Measurements from ENCODE around the gene MUC22.
"Not testable (repeated sequence)": the region's sequence is repeated elsewhere in the genome, so short reads cannot be mapped to it uniquely, and the experiment has no call there.

Gene MUC22

DNA sequence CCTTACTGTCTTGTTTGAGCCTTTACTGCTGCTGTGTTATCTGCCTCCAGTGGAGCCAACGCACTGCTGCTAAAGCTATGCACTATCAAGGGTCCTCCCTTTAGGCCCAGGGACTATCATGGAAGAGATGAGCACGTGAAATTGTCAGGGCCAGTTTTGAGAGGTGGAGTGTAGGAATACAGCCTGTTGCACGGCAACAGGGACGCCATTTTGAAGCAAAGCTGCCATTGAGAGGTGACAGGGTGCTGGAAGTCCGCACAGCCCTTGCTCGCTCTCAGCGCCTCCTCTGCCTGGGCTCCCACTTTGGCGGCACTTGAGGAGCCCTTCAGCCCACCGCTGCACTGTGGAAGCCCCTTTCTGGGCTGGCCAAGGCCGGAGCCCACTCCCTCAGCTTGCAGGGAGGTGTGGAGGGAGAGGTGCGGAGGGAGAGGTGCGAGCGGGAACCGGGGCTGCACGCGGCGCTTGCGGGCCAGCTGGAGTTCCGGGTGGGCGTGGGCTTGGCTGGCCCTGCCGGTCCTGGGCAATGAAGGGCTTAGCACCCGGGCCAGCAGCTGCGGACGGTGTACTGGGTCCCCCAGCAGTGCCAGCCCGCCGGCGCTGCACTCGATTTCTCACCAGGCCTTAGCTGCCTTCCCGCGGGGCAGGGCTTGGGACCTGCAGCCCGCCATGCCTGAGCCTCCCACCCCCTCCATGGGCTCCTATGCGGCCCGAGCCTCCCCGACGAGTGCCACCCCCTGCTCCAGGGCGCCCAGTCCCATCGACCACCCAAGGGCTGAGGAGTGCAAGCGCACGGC is 10.0 kb upstream of the MUC22 start:
- not testable (repeated sequence) for DNase-seq

DNA sequence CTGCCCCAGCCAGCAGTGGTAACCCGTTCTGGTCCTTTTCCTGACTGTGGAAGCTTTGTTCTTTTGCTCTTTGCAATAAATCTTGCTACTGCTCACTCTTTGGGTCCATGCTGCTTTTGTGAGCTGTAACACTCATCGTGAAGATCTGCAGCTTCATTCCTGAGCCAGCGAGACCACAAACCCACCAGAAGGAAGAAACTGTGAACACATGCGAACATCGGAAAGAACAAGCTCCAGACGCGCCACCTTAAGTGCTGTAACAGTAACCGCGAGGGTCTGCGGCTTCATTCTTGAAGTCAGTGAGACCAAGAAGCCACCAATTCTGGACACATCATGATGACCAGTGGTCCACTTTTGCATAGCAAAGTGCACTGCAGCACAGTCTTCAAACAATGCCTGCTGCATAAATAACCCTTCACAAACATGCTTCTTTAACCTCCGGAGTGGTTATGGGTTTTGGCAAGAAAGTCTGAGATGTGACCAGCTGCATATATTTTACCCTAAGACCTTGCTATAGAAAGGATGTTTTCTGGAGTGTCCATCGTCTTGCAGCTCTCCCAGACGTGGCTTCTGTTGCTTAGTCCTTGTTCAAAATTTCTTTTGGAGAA is 8.9 kb upstream of the MUC22 start:
- DNase-seq, result no peak

DNA sequence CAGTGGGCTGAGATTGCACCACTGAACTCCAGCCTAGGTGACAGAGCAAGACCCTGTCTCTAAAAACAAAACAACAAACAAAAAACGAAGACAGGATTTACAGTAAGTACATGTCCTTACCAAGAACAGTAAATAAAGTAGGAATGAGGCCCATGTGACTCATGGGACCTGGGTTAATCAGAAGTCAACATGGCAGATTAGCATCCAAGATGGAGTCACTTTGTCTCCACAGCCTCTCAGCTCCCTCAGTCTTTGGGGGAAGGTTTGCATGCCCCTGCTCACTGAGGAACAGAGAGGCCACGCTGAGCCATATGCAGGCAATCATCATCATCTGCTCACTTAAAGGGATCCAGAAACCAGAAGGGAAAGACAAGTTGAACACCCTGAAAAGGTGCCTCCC is 7.8 kb upstream of the MUC22 start:
- no peak for DNase-seq

DNA sequence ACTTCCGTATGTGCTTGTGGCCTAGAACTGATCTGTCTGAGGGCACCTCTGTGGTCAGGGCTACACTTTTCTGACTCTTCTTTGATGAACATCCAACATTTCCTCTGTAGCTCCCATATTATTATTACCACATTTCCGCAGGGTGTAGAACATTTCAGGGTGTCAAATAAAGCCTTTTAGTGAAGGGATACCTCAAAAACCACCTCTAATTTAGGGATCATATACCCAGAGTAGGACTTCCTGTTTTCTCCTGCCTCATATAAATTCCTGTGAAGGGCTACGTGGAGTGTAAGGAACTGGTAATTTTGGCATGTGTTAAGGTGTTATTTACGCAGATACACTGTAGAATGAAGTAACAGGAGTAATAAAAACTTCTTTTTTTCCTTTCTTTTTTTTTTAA is 5.5 kb upstream of the MUC22 start:
- no peak for DNase-seq

DNA sequence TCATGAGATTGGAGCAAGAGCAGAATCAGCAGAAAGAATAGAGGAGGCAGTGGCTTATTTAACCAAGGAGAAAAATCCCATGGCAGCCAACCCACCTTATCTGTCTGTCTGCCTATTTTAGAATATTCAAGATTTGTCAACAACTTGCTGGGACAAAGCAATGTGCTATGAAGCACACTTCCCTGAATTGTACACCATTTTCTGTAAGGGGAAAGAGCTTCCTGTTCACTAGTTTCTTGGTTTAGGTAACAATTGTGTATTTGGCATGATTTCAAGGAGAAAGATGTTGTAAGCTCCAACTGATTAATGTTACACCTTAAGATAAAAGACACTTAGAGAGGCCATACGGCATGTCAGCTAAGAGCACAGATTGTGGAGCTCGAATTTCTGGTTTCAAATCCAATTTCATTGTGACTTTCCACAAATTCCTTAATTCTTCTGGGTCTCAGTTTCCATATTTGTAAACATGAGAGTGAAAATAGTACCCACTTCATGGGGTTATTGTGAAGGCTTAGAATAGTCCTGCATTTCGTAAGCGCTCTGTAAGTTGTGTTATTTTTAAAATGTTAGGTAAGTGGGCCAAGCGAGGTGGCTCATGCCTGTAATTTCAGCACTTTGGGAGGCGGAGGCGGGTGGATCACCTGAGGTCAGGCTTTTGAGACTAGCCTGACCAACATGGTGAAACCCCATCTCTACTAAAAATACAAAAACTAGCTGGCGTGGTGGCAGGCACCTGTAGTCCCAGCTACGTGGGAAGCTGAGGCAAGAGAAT is 4.8 kb upstream of the MUC22 start:
- DNase-seq, result no peak

DNA sequence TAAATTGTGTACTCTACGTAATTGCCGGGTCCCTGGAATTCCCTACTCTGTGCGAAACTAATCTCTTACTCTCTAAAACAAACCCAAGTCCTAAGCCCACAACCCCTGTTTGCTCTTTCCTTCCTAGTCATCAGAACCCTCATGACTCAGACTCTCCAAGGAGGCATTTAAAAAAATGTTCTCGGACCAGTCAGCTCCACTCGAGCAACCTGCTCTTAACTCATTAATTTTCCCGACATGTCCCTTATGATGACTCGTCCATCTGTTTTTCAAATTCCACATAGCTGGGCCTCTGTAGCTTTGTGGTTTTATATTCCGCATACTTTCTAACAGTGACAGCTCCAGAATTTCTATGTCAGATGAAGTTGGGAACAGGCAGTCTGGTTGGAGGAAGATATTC is 2.6 kb upstream of the MUC22 start:
- DNase-seq, result no peak

DNA sequence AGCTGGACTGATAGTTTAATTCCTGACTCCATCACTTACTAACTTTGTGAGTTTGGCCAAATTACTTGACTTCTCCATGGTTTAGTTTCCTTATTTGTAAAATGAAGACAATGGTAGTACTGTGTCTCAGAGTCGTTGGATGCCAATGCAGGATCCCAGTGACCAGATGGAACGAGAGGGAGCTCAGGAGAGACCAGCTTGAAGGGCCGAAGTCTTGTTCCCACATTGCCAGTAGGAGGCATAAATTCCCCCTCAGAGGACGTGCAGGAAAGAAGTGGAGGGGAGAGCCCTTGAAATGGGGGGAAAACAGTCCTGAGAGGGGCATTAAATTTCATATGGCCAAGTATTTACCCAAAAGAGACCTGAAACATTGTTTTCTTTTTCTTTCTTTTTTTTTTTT is 2.1 kb upstream of the MUC22 start:
- DNase-seq, result no peak

DNA sequence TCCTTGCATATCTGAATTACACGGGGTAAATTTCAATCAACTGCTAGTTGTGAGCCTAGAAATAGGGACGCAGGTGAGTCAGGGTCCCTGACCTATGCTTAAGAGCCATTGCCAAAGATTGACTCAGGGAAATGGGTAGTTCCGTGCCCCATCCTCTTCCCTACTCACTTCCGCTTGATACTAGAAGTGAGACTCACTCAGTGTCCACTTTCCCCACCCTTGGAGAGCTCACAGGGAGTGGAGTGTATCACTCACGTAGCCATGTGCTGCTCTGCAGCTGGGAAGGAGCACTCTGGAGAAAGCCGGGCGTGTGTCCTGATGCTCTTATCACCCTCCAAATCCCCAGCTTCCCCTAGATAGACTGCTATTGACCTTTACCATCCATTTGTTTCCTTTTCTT is 543 bp upstream of the MUC22 start:
- no peak for DNase-seq

DNA sequence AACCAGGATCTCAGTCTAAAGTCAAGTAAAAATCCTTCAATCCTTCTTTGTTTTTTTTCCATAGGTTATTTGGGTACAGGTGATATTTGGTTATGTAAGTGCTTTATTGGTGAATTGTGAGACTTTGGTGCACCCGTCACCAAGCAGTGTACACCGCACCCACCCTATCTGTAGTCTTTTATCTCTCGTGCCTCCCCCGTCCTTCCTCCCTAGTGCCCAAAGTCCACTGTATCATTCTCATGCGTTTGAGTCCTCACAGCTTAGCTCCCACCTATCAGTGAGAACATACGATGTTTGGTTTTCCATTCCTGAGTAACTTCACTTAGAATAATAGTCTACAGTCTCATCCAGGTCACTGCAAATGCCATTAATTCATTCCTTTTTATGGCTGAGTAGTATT is 879 bp downstream of the MUC22 start:
- DNase-seq, result no peak

DNA sequence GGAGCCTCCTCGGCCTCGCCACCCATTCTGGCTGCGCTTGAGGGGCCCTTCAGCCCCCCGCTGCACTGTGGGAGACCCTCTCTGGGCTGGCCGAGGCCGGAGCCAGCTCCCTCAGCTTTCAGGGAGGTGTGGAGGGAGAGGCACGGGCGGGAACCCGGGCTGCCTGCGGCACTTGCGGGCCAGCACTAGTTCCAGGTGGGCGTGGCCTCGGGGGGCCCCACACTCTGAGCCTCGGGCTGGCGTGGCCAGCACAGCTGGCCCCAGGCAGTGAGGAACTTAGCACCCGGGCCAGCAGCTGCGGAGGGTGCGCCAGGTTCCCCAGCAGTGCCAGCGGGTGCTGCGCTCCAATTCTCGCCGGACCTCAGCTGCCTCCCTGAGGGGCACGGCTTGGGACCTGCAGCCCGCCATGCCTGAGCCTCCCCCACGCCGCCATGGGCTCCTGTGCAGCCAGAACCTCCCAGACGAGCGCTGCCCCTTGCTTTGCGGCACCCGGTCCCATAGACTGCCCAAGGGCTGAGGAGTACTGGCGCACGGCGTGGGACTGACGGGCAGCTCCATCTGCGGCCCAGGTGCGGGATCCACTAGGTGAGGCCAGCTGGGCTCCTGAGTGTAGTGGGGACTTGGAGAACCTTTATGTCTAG is 6.5 kb downstream of the MUC22 start:
- no peak for DNase-seq

DNA sequence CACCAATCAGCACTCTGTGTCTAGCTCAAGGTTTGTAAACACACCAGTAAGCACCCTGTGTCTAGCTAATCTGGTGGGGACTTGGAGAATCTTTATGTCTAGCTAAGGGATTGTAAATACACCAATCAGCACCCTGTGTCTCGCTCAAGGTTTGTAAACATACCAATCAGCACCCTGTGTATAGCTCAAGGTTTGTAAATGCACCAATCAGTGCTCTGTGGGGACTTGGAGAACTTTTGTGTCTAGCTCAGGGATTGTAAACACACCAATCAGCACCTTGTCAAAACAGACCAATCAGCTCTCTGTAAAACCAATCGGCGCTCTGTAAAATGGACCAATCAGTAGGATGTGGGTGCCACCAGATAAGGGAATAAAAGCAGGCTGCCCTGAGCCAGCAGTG is 7.2 kb downstream of the MUC22 start:
- DNase-seq, result not testable (repeated sequence)

DNA sequence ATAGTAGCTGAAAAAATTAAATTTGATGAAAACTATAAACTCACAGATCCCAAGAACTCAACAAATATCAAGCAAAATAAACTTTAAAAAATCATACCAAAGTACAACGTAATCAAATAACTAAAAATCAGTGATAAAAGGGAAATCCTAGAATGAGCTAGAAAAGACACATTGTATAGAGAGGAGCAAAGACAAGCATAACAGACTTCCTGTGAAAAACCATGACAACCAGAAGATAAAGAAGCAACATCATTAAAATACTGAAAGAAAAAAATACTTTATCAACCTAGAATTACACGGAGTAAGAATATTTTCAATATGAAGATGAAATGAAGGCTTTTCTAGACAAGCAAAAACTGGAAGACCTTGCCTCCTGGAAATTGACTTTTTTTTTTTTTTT is 9.8 kb downstream of the MUC22 start:
- no peak for DNase-seq

DNA sequence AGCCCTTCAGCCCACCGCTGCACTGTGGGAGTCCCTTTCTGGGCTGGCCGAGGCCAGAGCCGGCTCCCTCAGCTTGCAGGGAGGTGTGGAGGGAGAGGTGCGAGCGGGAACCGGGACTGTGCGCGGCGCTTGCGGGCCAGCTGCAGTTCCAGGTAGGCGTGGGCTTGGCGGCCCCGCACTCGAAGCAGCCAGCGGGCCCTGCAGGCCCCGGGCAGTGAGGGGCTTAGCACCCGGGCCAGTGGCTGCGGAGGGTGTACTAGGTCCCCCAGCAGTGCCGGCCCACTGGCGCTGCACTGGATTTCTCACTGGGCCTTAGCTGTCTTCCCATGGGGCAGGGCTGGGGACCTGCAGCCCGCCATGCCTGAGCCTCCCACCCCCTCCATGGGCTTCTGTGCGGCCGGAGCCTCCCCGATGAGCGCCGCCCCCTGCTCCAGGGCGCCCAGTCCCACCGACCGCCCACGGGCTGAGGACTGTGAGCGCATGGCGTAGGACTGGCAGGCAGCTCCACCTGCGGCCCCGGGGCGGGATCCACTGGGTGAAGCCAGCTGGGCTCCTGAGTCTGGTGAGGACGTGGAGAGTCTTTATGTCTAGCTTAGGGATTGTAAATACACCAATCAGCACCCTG is 10.5 kb downstream of the MUC22 start:
- DNase-seq, result not testable (repeated sequence)

DNA sequence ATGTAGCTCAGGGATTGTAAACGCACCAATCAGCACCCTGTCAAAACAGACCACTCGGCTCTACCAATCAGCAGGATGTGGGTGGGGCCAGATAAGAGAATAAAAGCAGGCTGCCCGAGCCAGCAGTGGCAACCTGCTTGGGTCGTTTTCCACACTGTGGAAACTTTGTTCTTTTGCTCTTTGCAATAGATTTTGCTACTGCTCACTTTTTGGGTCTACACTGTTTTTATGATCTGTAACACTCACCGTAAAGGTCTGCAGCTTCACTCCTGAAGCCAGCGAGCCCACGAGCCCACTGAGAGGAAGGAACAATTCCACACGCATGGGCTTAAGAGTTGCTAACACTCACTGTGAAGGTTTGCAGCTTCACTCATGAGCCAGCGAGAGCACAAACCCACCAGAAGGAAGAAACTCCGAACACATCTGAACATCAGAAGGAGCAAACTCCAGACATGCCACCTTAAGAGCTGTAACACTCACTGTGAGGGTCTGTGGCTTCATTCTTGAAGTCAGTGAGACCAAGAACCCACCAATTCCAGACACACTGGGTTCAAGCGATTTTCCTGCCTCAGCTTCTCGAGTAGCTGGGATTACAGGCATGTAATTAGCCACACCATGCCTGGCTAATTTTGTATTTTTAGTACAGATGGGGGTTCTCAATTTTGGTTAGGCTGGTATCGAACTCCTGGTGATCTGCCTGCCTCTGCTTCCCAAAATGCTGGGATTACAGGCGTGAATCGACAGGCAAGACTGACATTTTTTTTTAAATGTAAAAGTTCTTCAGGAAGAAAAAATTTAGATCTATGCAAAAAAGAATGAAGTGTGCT is 11.6 kb downstream of the MUC22 start:
- not testable (repeated sequence) for DNase-seq

DNA sequence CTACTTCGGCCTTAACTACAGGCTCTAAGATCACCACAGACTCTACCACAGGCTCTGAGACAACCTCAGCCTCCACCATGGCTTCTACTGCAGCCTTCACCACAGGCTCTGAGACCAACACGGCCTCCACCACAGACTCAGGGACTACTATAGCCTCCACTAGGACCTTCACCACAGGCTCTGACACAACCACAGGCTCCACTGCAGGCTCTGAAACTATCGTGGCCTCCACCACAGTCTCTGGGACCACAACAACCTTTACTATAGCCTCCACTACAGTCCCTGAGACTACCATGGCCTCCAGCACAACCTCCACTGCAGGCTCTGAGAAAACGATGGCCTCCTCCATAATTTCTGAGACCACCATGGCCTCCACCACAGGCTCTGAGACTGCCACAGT is 15.3 kb downstream of the MUC22 start:
- no peak for DNase-seq

DNA sequence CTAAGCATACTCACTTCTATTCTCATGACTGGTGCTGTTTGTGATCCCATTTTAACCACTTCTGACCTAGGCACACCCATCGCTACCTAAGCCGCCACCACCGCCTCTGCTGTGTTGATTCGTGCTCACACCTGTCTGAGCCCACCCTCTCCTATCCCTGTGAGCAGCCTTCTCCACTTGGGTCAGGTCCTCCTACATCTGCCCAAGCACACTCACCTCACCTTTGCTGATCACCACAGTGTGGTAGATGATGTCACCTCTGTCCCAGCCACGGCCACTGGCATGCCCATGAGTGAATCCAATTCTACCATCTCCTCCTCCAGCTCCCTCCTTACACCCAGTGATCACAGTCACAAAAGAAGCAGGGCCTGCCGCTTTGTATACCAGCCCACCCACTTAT is 20.8 kb downstream of the MUC22 start:
- DNase-seq, result no peak

DNA sequence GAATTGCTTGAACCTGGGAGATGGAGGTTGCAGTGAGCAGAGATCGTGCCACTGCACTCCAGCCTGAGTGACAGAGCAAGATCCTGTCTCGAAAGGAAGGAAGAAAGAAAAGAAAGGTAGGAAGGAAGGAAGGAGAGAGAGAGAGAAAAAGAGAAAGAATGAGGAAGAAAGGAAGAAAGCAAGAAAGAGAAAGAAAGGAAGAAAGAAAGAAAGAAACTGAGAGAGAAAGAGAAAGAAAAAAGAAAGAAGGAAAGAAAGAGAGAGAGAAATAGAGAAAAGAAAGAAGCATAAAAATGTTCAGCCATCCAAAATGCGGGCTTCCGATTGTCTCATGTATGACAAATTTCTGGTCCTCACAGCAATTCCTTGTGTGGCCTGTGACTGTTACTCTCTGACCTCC is 22.8 kb downstream of the MUC22 start:
- no peak for DNase-seq

DNA sequence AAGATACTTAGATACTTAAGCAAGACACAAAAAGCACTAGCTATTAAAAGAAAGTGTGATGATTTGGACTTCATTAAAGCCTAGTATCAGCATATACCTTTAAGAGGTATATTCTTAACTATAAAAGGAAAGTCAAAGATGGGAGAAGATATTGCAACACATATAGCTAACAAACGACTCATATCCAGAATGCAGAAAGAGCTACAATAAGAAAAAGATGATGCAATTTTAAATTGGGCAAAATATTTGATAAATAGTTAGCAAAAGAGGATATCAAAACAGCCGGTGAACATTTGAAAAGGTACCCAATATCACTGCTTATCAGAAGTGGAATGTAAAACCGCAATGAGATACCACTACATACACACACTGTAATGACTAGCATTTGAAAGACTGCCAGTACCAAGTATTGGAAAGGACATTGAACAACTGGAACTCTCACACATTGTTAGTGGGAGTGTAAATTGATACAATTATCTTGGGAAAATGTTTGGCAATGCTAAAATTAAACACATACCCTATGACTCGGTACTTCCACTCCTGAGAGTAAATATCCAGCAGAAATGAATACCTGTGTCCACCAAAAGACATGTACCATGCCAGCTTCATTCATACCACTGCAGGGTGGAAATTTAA is 25.7 kb downstream of the MUC22 start:
- no peak for DNase-seq

DNA sequence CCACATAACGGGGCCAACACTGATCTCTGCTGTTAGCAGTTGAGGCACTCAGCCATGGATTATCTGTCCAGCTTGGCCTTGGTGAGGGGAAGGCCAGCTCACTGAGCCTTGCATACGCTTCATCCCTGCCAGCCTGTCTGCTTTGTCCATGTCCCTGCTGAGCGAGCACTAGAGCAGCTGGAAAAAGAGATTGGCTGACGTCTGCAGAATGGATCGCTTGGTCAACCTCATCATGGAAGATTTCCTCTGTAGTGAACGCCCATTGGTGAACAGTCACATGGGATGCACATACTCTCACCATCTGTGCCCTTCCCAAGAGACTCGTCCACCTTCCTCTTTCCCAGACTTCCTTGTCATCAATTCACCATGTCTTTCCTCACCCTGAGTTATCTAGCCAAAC is 26.9 kb downstream of the MUC22 start:
- DNase-seq, result no peak

DNA sequence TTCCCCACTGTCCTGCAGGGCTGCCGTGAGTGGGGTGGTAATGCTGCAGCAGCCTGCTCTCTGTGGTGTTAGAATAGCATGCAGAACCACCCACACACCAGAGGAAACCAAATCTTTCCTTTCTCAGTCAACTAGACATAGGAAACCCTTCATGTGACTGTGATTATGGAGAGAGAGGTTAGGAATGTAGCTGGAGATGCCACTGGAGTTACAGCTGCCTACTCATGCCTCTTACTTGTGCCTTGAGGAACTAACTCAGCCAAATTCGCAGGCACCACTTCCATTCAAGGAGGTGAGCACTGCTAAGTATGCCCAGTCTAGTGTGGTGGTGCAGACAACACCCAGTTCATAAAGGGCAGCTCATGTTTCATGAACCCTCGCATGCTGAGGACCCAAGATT is 27.4 kb downstream of the MUC22 start:
- DNase-seq, result no peak

DNA sequence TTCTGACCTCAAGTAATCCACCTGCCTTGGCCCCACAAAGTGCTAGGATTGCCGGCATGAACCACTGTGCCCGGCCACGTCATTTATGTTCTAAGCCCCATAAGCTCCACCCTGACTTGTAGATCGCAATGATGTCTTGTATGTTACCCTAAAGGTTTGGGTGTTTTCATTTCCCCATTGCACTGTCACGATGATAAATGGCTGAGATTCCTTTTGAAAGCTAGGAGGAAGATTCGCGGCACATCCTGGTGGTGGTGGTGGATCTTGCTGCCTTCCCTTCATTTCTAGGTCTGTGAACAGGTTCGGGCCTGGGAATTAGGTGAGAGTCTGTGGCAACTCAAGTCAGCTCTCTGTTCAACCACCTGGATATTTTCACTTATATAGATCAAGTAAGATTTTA is 28.3 kb downstream of the MUC22 start:
- no peak for DNase-seq

DNA sequence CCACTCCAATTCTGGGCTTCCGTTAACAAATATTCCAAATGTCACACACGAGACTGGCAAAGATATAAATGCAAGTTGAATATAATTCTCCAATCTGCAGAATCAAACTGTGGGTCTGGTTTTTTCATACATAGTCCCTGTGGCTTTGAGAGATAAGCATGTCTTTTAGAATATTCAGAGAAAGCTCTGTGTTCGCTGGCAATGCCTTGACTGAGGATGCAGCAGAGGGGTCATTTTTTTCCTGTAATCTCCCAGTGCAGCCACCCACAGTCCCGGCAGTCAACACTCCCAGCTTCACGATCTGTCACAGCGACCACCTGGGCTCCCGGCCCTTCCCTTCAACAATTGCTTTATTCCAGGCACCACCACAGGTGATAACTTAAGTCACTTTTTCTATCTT is 30.5 kb downstream of the MUC22 start:
- no peak for DNase-seq

Measured in activated naive CD4-positive, alpha-beta T cell treated with Interleukin-2 at 50 U/mL for 16 hours (primary cell).